ENCODE results near the gene OGA.

The OGA gene

GRCh38 chr10:101759309-101760247 lies 58.7 kb downstream of the OGA start:
- DNase-seq (ENCODE audit: low spot score): no peak

GRCh38 chr10:101758858-101759257 lies 59.4 kb downstream of the OGA start:
- no peak for DNase-seq (ENCODE audit: low spot score)

- no peak for DNase-seq (ENCODE audit: low spot score)
Measured at GRCh38 chr10:101752241-101752640, 66.0 kb downstream of the OGA start.

GRCh38 chr10:101749047-101750016 lies 68.9 kb downstream of the OGA start:
- no peak for DNase-seq (ENCODE audit: low spot score)

GRCh38 chr10:101748496-101748895 lies 69.7 kb downstream of the OGA start:
- no peak for DNase-seq (ENCODE audit: low spot score)

GRCh38 chr10:101745074-101745696 lies 73.1 kb downstream of the OGA start:
- no peak for DNase-seq (ENCODE audit: low spot score)

GRCh38 chr10:101744267-101744666 lies 74.0 kb downstream of the OGA start:
- no peak for DNase-seq (ENCODE audit: low spot score)

GRCh38 chr10:101741938-101742337 lies 76.3 kb downstream of the OGA start:
- DNase-seq (ENCODE audit: low spot score): no peak

GRCh38 chr10:101736666-101737065 lies 81.6 kb downstream of the OGA start:
- no peak for DNase-seq (ENCODE audit: low spot score)

Measured in HuH-7 (cell line).